ENCODE results near the gene TUG1.

Gene TUG1

DNA sequence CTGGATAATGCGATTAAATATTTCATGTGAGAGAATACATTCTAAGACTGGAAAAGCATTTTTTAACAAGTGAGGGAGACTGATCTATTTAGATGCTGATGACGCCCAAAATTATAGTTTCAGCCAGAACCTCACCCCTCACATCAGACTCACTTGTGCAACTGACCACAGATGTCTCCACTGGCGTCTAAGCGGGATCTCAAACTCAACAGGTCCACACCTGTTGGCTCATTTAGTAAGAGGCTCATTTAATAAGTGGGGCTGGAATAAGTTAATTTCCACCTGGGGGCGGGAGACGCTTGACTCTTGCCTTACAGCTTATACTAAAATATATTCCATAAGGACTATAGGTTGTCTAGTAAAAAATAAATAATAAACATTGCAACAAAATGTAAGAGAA lies 48.0 kb upstream of the TUG1 start:
- Histone ChIP-seq H3K9me2 (replicated peaks; ENCODE audit: low read depth, low read length) (no peaks in the 10 kb centered on the region), H3F3A (ENCODE audit: low read depth) (no peaks in the 10 kb centered on the region), H2AFZ (ENCODE audit: low read length) (no peak overlapping the region), H3K9me3 (ENCODE audit: insufficient read depth, low read depth, low read length) (no peaks in the 10 kb centered on the region), H3K4me3 (ENCODE audit: low read length, poor library complexity, severe bottlenecking) (no peak overlapping the region), H3K4me2 (ENCODE audit: low read depth, low read length, poor library complexity, severe bottlenecking) (no peak overlapping the region), H3K36me3 (ENCODE audit: insufficient read depth, low read length) (peaks cover 13% of the 10 kb centered on the region; the same call in 1 of the 2 replicates), H3K4me1 (ENCODE audit: insufficient read depth, low read length, poor library complexity, severe bottlenecking) (no peaks in the 10 kb centered on the region), H3K9ac (ENCODE audit: low read depth, low read length, poor library complexity, severe bottlenecking) (no peak overlapping the region), H3K79me2 (ENCODE audit: insufficient read depth, low read length) (no peaks in the 10 kb centered on the region), H4K20me1 (ENCODE audit: insufficient read depth, low read length, poor library complexity, severe bottlenecking) (no peaks in the 10 kb centered on the region), H3K27me3 (ENCODE audit: insufficient read depth, low read length, poor library complexity, severe bottlenecking) (no peaks in the 10 kb centered on the region)
- TF ChIP-seq, protein P1, sequence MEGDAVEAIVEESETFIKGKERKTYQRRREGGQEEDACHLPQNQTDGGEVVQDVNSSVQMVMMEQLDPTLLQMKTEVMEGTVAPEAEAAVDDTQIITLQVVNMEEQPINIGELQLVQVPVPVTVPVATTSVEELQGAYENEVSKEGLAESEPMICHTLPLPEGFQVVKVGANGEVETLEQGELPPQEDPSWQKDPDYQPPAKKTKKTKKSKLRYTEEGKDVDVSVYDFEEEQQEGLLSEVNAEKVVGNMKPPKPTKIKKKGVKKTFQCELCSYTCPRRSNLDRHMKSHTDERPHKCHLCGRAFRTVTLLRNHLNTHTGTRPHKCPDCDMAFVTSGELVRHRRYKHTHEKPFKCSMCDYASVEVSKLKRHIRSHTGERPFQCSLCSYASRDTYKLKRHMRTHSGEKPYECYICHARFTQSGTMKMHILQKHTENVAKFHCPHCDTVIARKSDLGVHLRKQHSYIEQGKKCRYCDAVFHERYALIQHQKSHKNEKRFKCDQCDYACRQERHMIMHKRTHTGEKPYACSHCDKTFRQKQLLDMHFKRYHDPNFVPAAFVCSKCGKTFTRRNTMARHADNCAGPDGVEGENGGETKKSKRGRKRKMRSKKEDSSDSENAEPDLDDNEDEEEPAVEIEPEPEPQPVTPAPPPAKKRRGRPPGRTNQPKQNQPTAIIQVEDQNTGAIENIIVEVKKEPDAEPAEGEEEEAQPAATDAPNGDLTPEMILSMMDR (conservative IDR thresholded peaks at IDR 0.05; ENCODE audit: low read length) = no peak
- no peak for TF ChIP-seq EZH2phosphoT487 (IDR thresholded peaks at IDR 0.05; ENCODE audit: borderline replicate concordance)

- Histone ChIP-seq H3K4me2 (ENCODE audit: low read depth, low read length, poor library complexity, severe bottlenecking) (no peak overlapping the region), H3K4me3 (ENCODE audit: low read length, poor library complexity, severe bottlenecking) (no peak overlapping the region), H3K27me3 (ENCODE audit: insufficient read depth, low read length, poor library complexity, severe bottlenecking) (no peaks in the 10 kb centered on the region), H2AFZ (ENCODE audit: low read length) (no peak overlapping the region), H3F3A (ENCODE audit: low read depth) (no peaks in the 10 kb centered on the region), H3K79me2 (ENCODE audit: insufficient read depth, low read length) (no peaks in the 10 kb centered on the region), H4K20me1 (ENCODE audit: insufficient read depth, low read length, poor library complexity, severe bottlenecking) (no peaks in the 10 kb centered on the region), H3K9me2 (replicated peaks; ENCODE audit: low read depth, low read length) (no peaks in the 10 kb centered on the region), H3K36me3 (ENCODE audit: insufficient read depth, low read length) (peaks cover 21% of the 10 kb centered on the region; the same call in 1 of the 2 replicates), H3K4me1 (ENCODE audit: insufficient read depth, low read length, poor library complexity, severe bottlenecking) (no peaks in the 10 kb centered on the region), H3K9ac (ENCODE audit: low read depth, low read length, poor library complexity, severe bottlenecking) (no peak overlapping the region), H3K9me3 (ENCODE audit: insufficient read depth, low read depth, low read length) (no peaks in the 10 kb centered on the region)
- TF ChIP-seq EZH2phosphoT487 (IDR thresholded peaks at IDR 0.05; ENCODE audit: borderline replicate concordance) = no peak
- TF ChIP-seq, protein P1 (conservative IDR thresholded peaks at IDR 0.05; ENCODE audit: low read length) = no peak
Observed at GRCh38 chr22:30922151-30922611, 46.9 kb upstream of the TUG1 start.

- H3K4me2 ChIP-seq (ENCODE audit: low read depth, low read length, poor library complexity, severe bottlenecking) = no peak overlapping the region
- no peaks in the 10 kb centered on the region for H3K4me1 ChIP-seq (ENCODE audit: insufficient read depth, low read length, poor library complexity, severe bottlenecking)
- H2AFZ ChIP-seq (ENCODE audit: low read length) = no peak overlapping the region
- H4K20me1 ChIP-seq (ENCODE audit: insufficient read depth, low read length, poor library complexity, severe bottlenecking) = no peaks in the 10 kb centered on the region
- H3K4me3 ChIP-seq (ENCODE audit: low read length, poor library complexity, severe bottlenecking) = no peak overlapping the region
- no peaks in the 10 kb centered on the region for H3K79me2 ChIP-seq (ENCODE audit: insufficient read depth, low read length)
- H3F3A ChIP-seq (ENCODE audit: low read depth) = no peaks in the 10 kb centered on the region
- H3K9ac ChIP-seq (ENCODE audit: low read depth, low read length, poor library complexity, severe bottlenecking) = no peak overlapping the region
- H3K36me3 ChIP-seq (ENCODE audit: insufficient read depth, low read length) = peaks cover 30% of the 10 kb centered on the region; the same call in 1 of the 2 replicates
- no peaks in the 10 kb centered on the region for H3K9me3 ChIP-seq (ENCODE audit: insufficient read depth, low read depth, low read length)
- no peaks in the 10 kb centered on the region for H3K9me2 ChIP-seq (replicated peaks; ENCODE audit: low read depth, low read length)
- TF ChIP-seq, protein P1 (conservative IDR thresholded peaks at IDR 0.05; ENCODE audit: low read length) = no peak
- TF ChIP-seq EZH2phosphoT487 (IDR thresholded peaks at IDR 0.05; ENCODE audit: borderline replicate concordance) = no peak
- no peaks in the 10 kb centered on the region for H3K27me3 ChIP-seq (ENCODE audit: insufficient read depth, low read length, poor library complexity, severe bottlenecking)
Observed at GRCh38 chr22:30923168-30923900, 45.7 kb upstream of the TUG1 start.
